ENCODE results near the gene CCBE1.

Gene CCBE1

DNA sequence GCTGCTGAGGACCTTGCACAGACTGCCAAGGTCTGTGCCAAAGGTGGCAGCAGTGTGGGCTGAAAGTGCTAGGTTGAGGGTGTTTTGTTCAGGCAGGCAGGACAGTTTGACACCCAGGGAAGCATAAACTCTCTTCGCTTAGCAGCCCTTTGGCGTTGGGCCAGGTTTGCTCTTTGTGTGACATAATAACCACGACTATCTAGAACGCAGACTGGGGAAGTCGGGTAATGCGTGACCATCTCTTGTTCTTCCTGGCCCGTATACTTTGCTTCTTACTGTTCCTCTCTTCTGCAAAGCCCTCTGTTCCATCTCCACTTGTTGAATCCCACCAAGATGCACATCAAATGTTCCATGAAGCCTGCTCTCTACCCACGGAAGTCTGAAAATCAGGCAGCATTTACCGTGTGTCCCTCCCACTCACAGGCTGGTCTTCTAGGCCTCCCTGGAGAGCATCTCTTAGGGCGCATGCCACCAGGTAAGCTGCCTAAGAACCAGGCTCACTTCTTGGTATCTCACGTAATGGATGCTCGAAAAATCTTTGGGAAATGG lies 241.4 kb downstream of the CCBE1 start:
- no peak for DNase-seq
- intact Hi-C loops (cut with DNase I) = no loop called here

GRCh38 chr18:59454909-59455727 lies 242.1 kb downstream of the CCBE1 start:
- no peak for DNase-seq
- intact Hi-C loops (cut with DNase I) = no loop called here

DNA sequence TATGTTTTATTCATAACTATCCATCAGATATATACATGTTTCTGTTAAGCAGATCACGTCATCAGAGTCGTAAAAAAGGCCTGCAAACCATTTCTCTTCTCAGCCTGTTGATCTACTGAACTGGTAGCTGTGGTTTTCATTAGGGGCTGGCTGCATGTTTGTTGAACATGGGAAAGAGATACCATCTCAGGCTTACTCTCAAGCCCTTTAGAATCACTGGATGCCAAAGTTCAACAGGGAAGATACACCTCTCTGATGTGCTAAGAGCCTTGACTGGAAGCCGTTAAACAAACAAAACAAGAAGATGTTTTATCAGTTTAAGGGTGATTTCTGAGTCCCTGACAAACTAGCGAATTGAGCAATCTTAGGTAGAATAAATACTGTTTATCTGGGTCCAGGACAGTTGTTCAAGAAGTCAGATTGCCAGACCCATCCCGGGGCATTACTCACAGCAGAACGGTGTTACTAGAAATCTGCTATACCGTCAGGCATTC lies 243.7 kb downstream of the CCBE1 start:
- intact Hi-C loops (cut with DNase I) = no loop called here

GRCh38 chr18:59451963-59452362 lies 245.3 kb downstream of the CCBE1 start:
- no peak for DNase-seq
- intact Hi-C loops (cut with DNase I) = no loop called here

More for the DNA sequence above, 243.7 kb downstream of the CCBE1 start:
- DNase-seq = no peak

DNA sequence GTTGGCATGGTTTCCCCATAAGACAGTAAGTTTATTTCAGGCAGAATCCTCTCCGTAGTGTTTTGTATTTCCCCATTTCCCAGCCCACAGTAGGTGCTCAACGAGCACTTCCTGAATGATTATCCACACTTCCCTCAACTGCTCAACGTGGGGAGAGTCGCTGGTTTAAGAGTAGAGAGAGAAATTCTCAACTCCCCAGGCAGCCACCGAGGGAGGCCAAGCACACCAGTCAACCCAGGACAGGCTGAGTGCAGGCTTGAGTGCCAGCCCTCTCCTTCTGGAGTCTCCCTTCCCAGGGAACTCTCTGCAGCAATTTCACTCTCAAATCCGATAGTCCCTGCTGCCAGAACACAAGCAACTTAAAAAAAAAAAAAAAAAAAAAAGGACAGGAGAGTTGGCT lies 246.2 kb downstream of the CCBE1 start:
- intact Hi-C loops (cut with DNase I) = no loop called here
- no peak for DNase-seq

DNA sequence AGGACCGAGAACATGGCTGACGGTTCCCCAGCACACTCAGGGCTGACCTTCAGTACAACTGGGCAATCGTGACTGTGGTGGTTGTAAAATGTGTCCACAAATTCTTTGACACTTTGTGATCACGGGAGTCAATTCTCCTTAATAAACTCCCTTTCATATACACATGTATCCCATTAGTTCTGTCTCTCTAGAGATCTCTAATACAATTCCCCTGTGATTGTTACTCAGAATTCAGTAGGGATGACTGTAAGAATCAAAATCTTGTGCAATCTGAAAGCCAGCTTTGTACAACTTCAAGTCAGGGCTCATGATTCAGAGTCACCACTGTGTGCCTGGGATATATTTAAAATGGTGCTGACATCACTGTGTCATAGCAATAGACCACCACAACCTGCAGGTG lies 248.7 kb downstream of the CCBE1 start:
- intact Hi-C loops (cut with DNase I) = no loop called here

GRCh38 chr18:59446012-59446411 lies 251.2 kb downstream of the CCBE1 start:
- DNase-seq = no peak

More for the DNA sequence above, 248.7 kb downstream of the CCBE1 start:
- no peak for DNase-seq

GRCh38 chr18:59437851-59438569 lies 259.2 kb downstream of the CCBE1 start:
- intact Hi-C loops (cut with DNase I) = no loop called here
- DNase-seq = no peak

More at GRCh38 chr18:59446012-59446411, 251.2 kb downstream of the CCBE1 start:
- intact Hi-C loops (cut with DNase I) = no loop called here

DNA sequence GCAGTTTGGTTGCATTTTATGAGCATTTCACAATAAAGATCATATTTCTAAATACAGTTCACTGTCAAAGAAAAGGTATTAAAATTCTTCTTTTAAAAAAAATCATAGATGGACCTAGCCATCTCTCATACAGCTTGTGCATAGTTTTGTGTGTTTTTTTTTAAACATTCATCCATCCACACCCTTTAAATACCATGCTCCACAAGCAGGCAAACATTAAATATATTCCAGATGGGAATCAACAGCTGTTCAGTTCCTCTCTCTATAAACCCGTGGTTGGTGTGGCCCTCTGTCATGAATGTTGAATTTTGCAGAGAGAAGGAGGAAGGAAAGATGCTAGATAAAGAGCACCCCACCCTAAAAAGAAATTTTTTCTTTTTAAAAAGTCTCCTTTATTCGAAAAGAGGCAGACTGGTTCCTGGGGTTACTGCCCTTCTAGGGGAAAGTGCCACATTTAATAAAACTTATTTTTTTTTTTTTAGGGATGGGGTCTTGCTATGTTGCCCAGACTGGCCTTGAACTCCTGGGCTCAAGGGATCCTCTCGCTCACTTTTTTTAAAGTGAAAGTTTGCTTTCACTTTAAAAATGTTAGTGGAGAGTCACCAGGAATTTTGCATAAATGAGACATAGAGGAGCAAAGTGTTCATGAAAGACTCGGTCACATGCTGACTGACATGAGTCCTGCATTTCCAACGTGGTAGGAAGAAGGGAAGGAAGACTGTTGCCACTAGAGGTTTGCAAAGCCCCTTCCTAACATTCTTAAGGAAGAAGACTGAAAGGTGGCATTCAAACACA lies 264.2 kb downstream of the CCBE1 start:
- DNase-seq = no peak
- intact Hi-C loops (cut with DNase I) = no loop called here

DNA sequence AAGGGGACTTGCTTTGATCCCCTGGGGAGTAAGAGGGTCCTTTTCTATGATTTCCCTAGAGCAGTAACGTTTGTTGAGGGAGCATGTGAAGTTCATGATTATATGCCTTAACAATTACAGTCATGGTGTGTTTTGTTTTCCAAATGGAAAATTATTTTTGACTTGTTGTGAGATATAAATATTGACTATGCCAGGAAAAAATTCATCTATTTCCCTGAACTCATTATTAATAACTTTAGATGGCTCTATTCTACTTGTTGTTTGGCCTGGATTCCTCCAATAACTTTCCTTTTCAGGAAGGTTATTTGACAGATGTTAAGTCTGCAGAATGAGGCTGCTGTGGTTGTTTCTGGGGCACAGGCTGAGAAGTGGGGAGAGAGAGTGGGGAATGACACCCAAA lies 266.1 kb downstream of the CCBE1 start:
- intact Hi-C loops (cut with DNase I) = no loop called here
- no peak for DNase-seq

DNA sequence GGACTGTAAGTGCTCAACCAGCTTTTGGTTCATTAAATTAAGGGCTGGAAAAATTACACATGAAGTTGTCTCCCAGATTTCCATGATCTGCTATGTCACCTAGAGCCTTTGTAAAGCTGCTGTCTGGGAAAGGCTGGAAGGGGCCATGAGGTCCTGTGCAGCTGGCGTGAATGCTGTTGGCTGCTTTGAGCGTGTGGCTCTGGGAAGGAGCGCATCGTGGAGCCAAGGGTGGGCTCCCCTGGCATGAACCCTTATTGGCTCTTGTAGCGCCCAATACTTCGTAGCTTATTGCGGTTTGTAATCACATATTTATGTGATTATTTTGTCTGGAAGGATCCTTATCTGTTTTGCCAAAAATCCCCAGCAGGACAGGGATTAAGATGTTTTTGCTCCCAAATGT lies 267.6 kb downstream of the CCBE1 start:
- DNase-seq = no peak
- intact Hi-C loops (cut with DNase I) = no loop called here

DNA sequence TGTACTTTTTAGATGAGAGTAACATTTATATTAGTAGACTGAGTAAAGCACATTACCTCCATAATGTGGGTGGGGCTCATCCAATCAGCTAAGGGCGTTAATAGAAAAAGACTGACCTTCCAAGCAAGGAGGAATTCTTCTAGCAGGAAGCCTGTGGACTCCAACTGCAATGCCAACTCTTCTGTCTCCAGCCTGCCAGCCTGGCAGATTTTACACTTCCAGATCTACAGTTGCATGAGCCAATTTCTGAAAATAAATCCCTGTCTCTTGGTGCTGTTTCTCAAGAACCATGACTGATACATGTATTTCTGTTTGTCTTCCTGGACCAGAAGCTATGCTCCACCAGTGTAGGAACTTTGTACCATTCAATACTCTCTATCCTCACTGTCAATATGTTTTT lies 269.2 kb downstream of the CCBE1 start:
- intact Hi-C loops (cut with DNase I) = no loop called here
- DNase-seq = no peak

GRCh38 chr18:59426855-59427254 lies 270.4 kb downstream of the CCBE1 start:
- intact Hi-C loops (cut with DNase I) = no loop called here
- no peak for DNase-seq

DNA sequence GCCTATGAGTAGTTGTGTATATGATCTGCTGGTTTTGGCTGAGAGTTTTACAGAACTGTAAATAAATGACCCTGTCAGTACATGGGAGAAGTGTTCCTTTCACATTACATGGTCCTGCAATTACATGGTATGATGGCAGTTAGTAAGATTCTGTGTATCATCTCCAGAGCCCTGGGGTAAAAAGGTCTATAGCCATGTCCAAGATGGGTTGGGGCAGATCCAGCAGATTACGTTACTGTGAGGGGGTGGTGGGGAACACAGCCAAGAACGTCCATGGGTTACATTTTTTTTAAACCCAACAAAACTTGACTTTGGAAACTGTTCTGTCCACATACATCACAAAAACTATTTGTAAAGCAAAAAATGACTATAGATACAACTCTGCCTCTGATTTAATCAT lies 274.0 kb downstream of the CCBE1 start:
- no peak for DNase-seq

GRCh38 chr18:59420244-59420643 lies 277.0 kb downstream of the CCBE1 start:
- intact Hi-C loops (cut with DNase I) = no loop called here
- no peak for DNase-seq

More for the DNA sequence above, 274.0 kb downstream of the CCBE1 start:
- intact Hi-C loops (cut with DNase I) = no loop called here

DNA sequence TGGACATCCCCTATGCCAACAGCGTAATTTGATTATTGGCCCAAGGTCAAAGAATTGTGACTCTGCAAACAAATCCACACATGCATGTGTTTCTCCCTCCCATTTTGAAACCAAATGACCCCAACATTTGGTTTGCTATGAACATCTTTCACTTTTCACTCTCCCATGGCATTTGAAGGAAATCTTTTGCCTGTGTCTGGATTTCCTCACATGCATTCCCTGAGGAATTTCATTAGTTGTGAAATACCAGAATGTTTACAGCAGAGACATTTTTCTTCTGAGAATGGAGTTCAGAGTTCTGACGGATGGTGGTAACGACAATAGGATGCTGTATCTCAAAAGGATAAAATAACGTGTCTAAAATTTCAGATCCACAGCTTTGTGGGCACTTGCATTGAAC lies 277.8 kb downstream of the CCBE1 start:
- DNase-seq = no peak
- intact Hi-C loops (cut with DNase I) = no loop called here

- intact Hi-C loops (cut with DNase I) = no loop called here
- no peak for DNase-seq
Observed at GRCh38 chr18:59416818-59417217, 280.4 kb downstream of the CCBE1 start.

DNA sequence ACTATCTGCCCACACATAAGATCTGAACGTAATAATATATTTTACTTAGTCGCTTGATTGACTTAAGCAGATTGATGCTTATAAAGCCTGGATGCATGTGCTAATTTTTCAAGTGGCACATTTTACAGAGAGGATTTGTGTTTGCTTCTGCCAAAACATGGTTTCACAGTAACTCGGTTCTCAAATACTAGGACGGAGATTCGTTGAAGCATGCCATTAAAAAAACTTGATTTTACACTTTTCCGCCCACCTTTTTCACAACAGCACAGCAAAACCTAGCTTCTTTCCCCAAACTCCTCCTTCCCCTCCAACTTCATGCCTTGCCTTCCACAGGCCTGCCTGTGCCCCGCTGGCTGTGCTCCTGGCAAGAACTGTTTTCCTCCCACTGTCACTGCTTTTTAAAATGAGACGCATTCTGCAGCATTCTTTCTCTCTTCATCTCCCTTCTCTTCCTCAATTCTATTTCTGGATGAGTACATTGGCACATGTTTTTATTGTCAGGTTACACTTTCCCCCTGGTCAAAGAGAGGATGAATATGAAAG lies 283.0 kb downstream of the CCBE1 start:
- intact Hi-C loops (cut with DNase I) = no loop called here
- DNase-seq = peak in 4 of 42 donors; percentile 15 to 43 (median 28)

Measured in head of caudate nucleus (tissue), 42 donors.